H7 (cell line): ENCODE results near the gene AGT. TPM values are rescaled to one million over a fixed set of nuclear protein-coding genes. Genes with fewer than 3 reads are reported as not detected.

Source experiments
- DNase-seq: peaks from one replicate; pipeline ENCODE4 v3.0.0; 2012
- H3K27me3 ChIP-seq: 2 replicates; pipeline ENCODE4 v1.6.0; 2011; ENCODE audit warnings: mild to moderate bottlenecking, low read length; ENCODE audit not compliant: control insufficient read depth, insufficient read depth
- H3K36me3 ChIP-seq: replicated peaks from 2 replicates; pipeline ENCODE4 v1.5.1; 2011; ENCODE audit warnings: low read length; ENCODE audit not compliant: control insufficient read depth, insufficient read depth
- H3K4me3 ChIP-seq: 2 replicates; pipeline ENCODE4 v1.5.1; 2011; ENCODE audit warnings: low read depth, mild to moderate bottlenecking, control low read depth, low read length, moderate library complexity; ENCODE audit not compliant: insufficient read depth
- total RNA-seq: library from RNA; depleted of rRNA; stranded (reverse); fragments of >200 nt; shearing (Covaris generic); gene quantifications from 2 replicates; pipeline ENCODE4 v1.2.3, GENCODE V29; 2014

The AGT gene
- total RNA-seq, 1 experiment from 2014 or later: 0.42 TPM

GRCh38 chr1:230696722-230697437, 17.0 kb downstream of the AGT start:
- no peaks in the 10 kb centered on the region; the same call in none of the 2 replicates for H3K36me3 ChIP-seq
- peak; percentile 44 for DNase-seq

GRCh38 chr1:230696218-230696617, 17.7 kb downstream of the AGT start:
- no peak for DNase-seq

More at GRCh38 chr1:230696722-230697437, 17.0 kb downstream of the AGT start:
- H3K4me3 ChIP-seq: no peak overlapping the region
- H3K27me3 ChIP-seq: no peaks in the 10 kb centered on the region

GRCh38 chr1:230694991-230695390, 18.9 kb downstream of the AGT start:
- Histone ChIP-seq H3K36me3 (peaks cover 8% of the 10 kb centered on the region), H3K27me3 (no peaks in the 10 kb centered on the region), H3K4me3 (no peak overlapping the region)
- peak; percentile 48 for DNase-seq

More at GRCh38 chr1:230696218-230696617, 17.7 kb downstream of the AGT start:
- Histone ChIP-seq H3K27me3 (no peaks in the 10 kb centered on the region), H3K36me3 (peaks cover 4% of the 10 kb centered on the region), H3K4me3 (no peak overlapping the region)

GRCh38 chr1:230694464-230694863, 19.5 kb downstream of the AGT start:
- H3K27me3 ChIP-seq: no peaks in the 10 kb centered on the region
- peaks cover 13% of the 10 kb centered on the region for H3K36me3 ChIP-seq
- no peak overlapping the region for H3K4me3 ChIP-seq
- DNase-seq: no peak

- Histone ChIP-seq H3K36me3 (peaks cover 13% of the 10 kb centered on the region), H3K27me3 (no peaks in the 10 kb centered on the region), H3K4me3 (no peak overlapping the region)
- DNase-seq: no peak
Observed at GRCh38 chr1:230693777-230694176, 20.1 kb downstream of the AGT start.

- H3K4me3 ChIP-seq: no peak overlapping the region
- DNase-seq: no peak
- H3K27me3 ChIP-seq: no peaks in the 10 kb centered on the region
- peaks cover 13% of the 10 kb centered on the region for H3K36me3 ChIP-seq
Observed at GRCh38 chr1:230693221-230693620, 20.7 kb downstream of the AGT start.

- no peaks in the 10 kb centered on the region for H3K27me3 ChIP-seq
- DNase-seq: no peak
- H3K4me3 ChIP-seq: no peak overlapping the region
- H3K36me3 ChIP-seq: peaks cover 13% of the 10 kb centered on the region
Observed at GRCh38 chr1:230691615-230692014, 22.3 kb downstream of the AGT start.

GRCh38 chr1:230690101-230690500, 23.8 kb downstream of the AGT start:
- no peak for DNase-seq
- no peak overlapping the region for H3K4me3 ChIP-seq
- H3K27me3 ChIP-seq: no peaks in the 10 kb centered on the region
- H3K36me3 ChIP-seq: peaks cover 20% of the 10 kb centered on the region

GRCh38 chr1:230686747-230687146, 27.2 kb downstream of the AGT start:
- H3K4me3 ChIP-seq: no peak overlapping the region
- DNase-seq: no peak
- no peaks in the 10 kb centered on the region for H3K27me3 ChIP-seq
- peaks cover 30% of the 10 kb centered on the region for H3K36me3 ChIP-seq

- H3K4me3 ChIP-seq: no peak overlapping the region
- no peak for DNase-seq
- H3K36me3 ChIP-seq: peaks cover 26% of the 10 kb centered on the region
- no peaks in the 10 kb centered on the region for H3K27me3 ChIP-seq
Observed at GRCh38 chr1:230684998-230685397, 28.9 kb downstream of the AGT start.

- peaks cover 24% of the 10 kb centered on the region for H3K36me3 ChIP-seq
- no peak overlapping the region for H3K4me3 ChIP-seq
- DNase-seq: no peak
- H3K27me3 ChIP-seq: no peaks in the 10 kb centered on the region
Observed at GRCh38 chr1:230684146-230684545, 29.8 kb downstream of the AGT start.

GRCh38 chr1:230682882-230683610, 30.9 kb downstream of the AGT start:
- Histone ChIP-seq H3K36me3 (peaks cover 25% of the 10 kb centered on the region), H3K27me3 (no peaks in the 10 kb centered on the region), H3K4me3 (no peak overlapping the region)
- no peak for DNase-seq

- DNase-seq: no peak
- Histone ChIP-seq H3K4me3 (no peak overlapping the region), H3K36me3 (peaks cover 25% of the 10 kb centered on the region), H3K27me3 (no peaks in the 10 kb centered on the region)
Observed at GRCh38 chr1:230682274-230682673, 31.6 kb downstream of the AGT start.

- no peak overlapping the region for H3K4me3 ChIP-seq
- DNase-seq: no peak
- peaks cover 25% of the 10 kb centered on the region for H3K36me3 ChIP-seq
- H3K27me3 ChIP-seq: no peaks in the 10 kb centered on the region
Observed at GRCh38 chr1:230681599-230681998, 32.3 kb downstream of the AGT start.
